Measurements from ENCODE around the gene SLC37A1. TPM values are rescaled to one million over a fixed set of nuclear protein-coding genes. Genes with fewer than 3 reads are reported as not detected.

SLC37A1 gene
- total and polyA plus RNA-seq, 7 donors = 2.3 to 98.5 (median 7.8) TPM

GRCh38 chr21:42535602-42536171, 22.0 kb downstream of the SLC37A1 start:
- no peak overlapping the region for H3K27ac ChIP-seq
- H3K4me3 ChIP-seq = no peak overlapping the region
- H3K4me1 ChIP-seq = peaks cover 0 to 13% (median 4%) of the 10 kb centered on the region in 4 donors
- H3K36me3 ChIP-seq = peaks cover 0 to 8% (median 0%) of the 10 kb centered on the region in 4 donors
- no peaks in the 10 kb centered on the region for H3K9me3 ChIP-seq
- intact Hi-C loops (cut with DNase I) = no loop called here
- TF ChIP-seq EP300 (IDR thresholded peaks at IDR 0.05) (no peak), POLR2AphosphoS5 (IDR thresholded peaks at IDR 0.05) (no peak), POLR2A (IDR thresholded peaks at IDR 0.05) (no peak)
- TF ChIP-seq, protein P1, sequence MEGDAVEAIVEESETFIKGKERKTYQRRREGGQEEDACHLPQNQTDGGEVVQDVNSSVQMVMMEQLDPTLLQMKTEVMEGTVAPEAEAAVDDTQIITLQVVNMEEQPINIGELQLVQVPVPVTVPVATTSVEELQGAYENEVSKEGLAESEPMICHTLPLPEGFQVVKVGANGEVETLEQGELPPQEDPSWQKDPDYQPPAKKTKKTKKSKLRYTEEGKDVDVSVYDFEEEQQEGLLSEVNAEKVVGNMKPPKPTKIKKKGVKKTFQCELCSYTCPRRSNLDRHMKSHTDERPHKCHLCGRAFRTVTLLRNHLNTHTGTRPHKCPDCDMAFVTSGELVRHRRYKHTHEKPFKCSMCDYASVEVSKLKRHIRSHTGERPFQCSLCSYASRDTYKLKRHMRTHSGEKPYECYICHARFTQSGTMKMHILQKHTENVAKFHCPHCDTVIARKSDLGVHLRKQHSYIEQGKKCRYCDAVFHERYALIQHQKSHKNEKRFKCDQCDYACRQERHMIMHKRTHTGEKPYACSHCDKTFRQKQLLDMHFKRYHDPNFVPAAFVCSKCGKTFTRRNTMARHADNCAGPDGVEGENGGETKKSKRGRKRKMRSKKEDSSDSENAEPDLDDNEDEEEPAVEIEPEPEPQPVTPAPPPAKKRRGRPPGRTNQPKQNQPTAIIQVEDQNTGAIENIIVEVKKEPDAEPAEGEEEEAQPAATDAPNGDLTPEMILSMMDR (IDR thresholded peaks at IDR 0.05) = no peak
- 54 to 68% methylated on average over 17 of the region's 17 CpGs for WGBS, 2 donors
- H3K27me3 ChIP-seq = no peaks in the 10 kb centered on the region
- DNase-seq = peak; percentile 61

DNA sequence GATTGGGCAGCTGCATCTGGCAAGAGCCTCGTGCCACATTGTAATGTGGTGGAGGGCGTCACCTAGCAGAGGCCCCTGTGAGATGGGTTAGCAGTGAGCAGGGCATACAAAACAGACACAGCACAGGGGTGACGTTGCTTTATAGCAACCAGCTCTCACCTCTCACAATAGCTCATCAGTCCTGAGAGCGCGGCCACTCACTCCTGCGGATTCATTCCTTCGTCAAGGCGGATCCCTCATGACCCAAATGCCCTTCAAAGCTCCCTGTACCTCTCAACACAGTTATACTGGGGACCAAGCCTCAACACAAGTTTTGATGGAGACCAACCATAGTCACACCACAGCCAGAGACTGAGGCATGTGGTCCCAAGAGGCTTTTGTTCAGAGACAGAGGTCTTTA, 22.9 kb downstream of the SLC37A1 start:
- H3K36me3 ChIP-seq = peaks cover 0 to 17% (median 0%) of the 10 kb centered on the region in 4 donors
- H3K27ac ChIP-seq = no peak overlapping the region
- no peaks in the 10 kb centered on the region for H3K9me3 ChIP-seq
- DNase-seq = peak; percentile 9
- peaks cover 0 to 13% (median 4%) of the 10 kb centered on the region in 4 donors for H3K4me1 ChIP-seq
- 84 to 94% methylated on average over 8 of the region's 8 CpGs for WGBS, 2 donors
- H3K27me3 ChIP-seq = no peaks in the 10 kb centered on the region
- TF ChIP-seq POLR2AphosphoS5 (IDR thresholded peaks at IDR 0.05) = no peak
- TF ChIP-seq, protein P1 (IDR thresholded peaks at IDR 0.05) = no peak
- TF ChIP-seq POLR2A (IDR thresholded peaks at IDR 0.05) = no peak
- TF ChIP-seq EP300 (IDR thresholded peaks at IDR 0.05) = no peak
- intact Hi-C loops (cut with DNase I) = no loop called here
- H3K4me3 ChIP-seq = no peak overlapping the region

- WGBS, 2 donors = 76 to 81% methylated on average over 4 of the region's 4 CpGs
- Histone ChIP-seq H3K27ac (no peak overlapping the region), H3K4me1 (peaks cover 0 to 13% (median 4%) of the 10 kb centered on the region in 4 donors), H3K4me3 (no peak overlapping the region), H3K27me3 (no peaks in the 10 kb centered on the region), H3K9me3 (no peaks in the 10 kb centered on the region), H3K36me3 (peaks cover 0 to 19% (median 0%) of the 10 kb centered on the region in 4 donors)
- TF ChIP-seq, protein P1 (IDR thresholded peaks at IDR 0.05) = no peak
- TF ChIP-seq POLR2A (IDR thresholded peaks at IDR 0.05) (no peak), EP300 (IDR thresholded peaks at IDR 0.05) (no peak), POLR2AphosphoS5 (IDR thresholded peaks at IDR 0.05) (no peak)
- DNase-seq = peak; percentile 14
- intact Hi-C loops (cut with DNase I) = no loop called here
These were observed 23.6 kb downstream of the SLC37A1 start for GRCh38 chr21:42537106-42537742.

DNA sequence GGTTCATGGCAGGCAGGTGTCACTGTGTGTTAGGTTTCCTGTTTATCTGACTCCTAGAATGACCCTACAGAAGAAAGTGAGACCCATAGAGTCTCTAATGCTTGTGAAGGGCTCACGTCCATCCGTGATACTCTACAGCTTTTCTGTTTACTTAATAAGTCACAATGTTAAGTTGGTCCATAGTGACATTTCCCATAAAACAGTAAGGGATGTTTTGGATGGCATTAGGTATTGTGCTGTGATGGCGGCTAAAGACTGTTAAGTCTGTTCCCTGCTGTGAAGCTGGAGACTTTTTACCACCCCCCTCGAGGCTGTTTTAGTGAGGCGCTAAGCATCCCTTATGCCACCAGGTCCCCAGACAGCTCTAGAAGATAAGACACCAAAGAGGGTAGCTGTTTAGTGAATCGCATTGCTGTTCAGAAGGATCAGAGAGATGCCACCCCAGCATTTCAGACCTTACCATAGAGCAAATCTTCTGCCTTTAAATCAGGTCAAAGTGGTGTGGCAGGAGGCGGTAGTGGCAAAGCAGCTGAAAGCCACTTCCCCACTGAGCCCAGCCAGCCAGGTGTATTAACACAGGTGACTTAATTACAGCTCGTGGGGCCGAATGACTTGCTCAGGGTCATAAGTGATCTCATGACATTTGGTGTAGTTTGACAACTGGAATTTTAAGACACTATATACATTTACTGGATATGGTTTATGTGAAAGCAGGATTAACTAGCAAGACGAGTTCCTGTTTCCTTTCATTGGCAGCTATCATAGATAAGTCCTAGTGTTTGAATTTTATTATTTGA, 25.0 kb downstream of the SLC37A1 start:
- peak; percentile 40 for DNase-seq
- Histone ChIP-seq H3K4me1 (no peaks in the 10 kb centered on the region), H3K27ac (no peak overlapping the region), H3K36me3 (peaks cover 0 to 31% (median 0%) of the 10 kb centered on the region in 4 donors), H3K4me3 (no peak overlapping the region), H3K9me3 (no peaks in the 10 kb centered on the region), H3K27me3 (no peaks in the 10 kb centered on the region)
- TF ChIP-seq, protein P1 (IDR thresholded peaks at IDR 0.05) = no peak
- TF ChIP-seq POLR2AphosphoS5 (IDR thresholded peaks at IDR 0.05) (no peak), EP300 (IDR thresholded peaks at IDR 0.05) (no peak), POLR2A (IDR thresholded peaks at IDR 0.05) (no peak)
- intact Hi-C loops (cut with DNase I) = no loop called here
- 41 to 65% methylated on average over 10 of the region's 10 CpGs for WGBS, 2 donors

All from sigmoid colon (tissue), 7 donors.